ENCODE data around the gene CAMSAP1.

The CAMSAP1 gene

GRCh38 chr9:135822374-135822755 lies 85.0 kb downstream of the CAMSAP1 start:
- in situ Hi-C loops (cut with HindIII; ENCODE audit: low sequenced_read_pairs): no loop called here
- no peak for DNase-seq (ENCODE audit: low read depth)
- no peak for TF ChIP-seq CTCF (IDR thresholded peaks at IDR 0.05; ENCODE audit: low read depth, low read length, missing control alignments)

GRCh38 chr9:135821733-135822373 lies 85.5 kb downstream of the CAMSAP1 start:
- no peak for TF ChIP-seq CTCF (IDR thresholded peaks at IDR 0.05; ENCODE audit: low read depth, low read length, missing control alignments)
- DNase-seq (ENCODE audit: low read depth): no peak
- in situ Hi-C loops (cut with HindIII; ENCODE audit: low sequenced_read_pairs): no loop called here
- no peak overlapping the region for H3K4me3 ChIP-seq (ENCODE audit: low read depth, low read length)

More at GRCh38 chr9:135822374-135822755, 85.0 kb downstream of the CAMSAP1 start:
- no peak overlapping the region for H3K4me3 ChIP-seq (ENCODE audit: low read depth, low read length)

GRCh38 chr9:135821116-135821515 lies 86.2 kb downstream of the CAMSAP1 start:
- no peak for TF ChIP-seq CTCF (IDR thresholded peaks at IDR 0.05; ENCODE audit: low read depth, low read length, missing control alignments)
- in situ Hi-C loops (cut with HindIII; ENCODE audit: low sequenced_read_pairs): no loop called here
- no peak for DNase-seq (ENCODE audit: low read depth)
- H3K4me3 ChIP-seq (ENCODE audit: low read depth, low read length): no peak overlapping the region

- no peak for TF ChIP-seq CTCF (IDR thresholded peaks at IDR 0.05; ENCODE audit: low read depth, low read length, missing control alignments)
- H3K4me3 ChIP-seq (ENCODE audit: low read depth, low read length): no peak overlapping the region
- DNase-seq (ENCODE audit: low read depth): no peak
- in situ Hi-C loops (cut with HindIII; ENCODE audit: low sequenced_read_pairs): no loop called here
Observed at GRCh38 chr9:135820661-135821060, 86.7 kb downstream of the CAMSAP1 start.

- no peak for DNase-seq (ENCODE audit: low read depth)
- TF ChIP-seq CTCF (IDR thresholded peaks at IDR 0.05; ENCODE audit: low read depth, low read length, missing control alignments): no peak
- in situ Hi-C loops (cut with HindIII; ENCODE audit: low sequenced_read_pairs): no loop called here
- no peak overlapping the region for H3K4me3 ChIP-seq (ENCODE audit: low read depth, low read length)
Observed at GRCh38 chr9:135819905-135820304, 87.4 kb downstream of the CAMSAP1 start.

GRCh38 chr9:135818718-135819475 lies 88.4 kb downstream of the CAMSAP1 start:
- H3K4me3 ChIP-seq (ENCODE audit: low read depth, low read length): no peak overlapping the region
- no peak for DNase-seq (ENCODE audit: low read depth)
- TF ChIP-seq CTCF (IDR thresholded peaks at IDR 0.05; ENCODE audit: low read depth, low read length, missing control alignments): no peak
- in situ Hi-C loops (cut with HindIII; ENCODE audit: low sequenced_read_pairs): no loop called here

Measured in astrocyte of the cerebellum (primary cell).